GM13976 (cell line): ENCODE data around the gene B3GALT5.

Experiments
- DNase-seq: peaks from one replicate; pipeline ENCODE4 v3.0.0; 2012; ENCODE audit warnings: low spot score
- in situ Hi-C: fragments of 300-500 bp; cut with MboI; formaldehyde crosslinking; loops from one replicate; pipeline ENCODE4 v1.12.0; 2022; ENCODE audit warnings: low sequenced_read_pairs, mixed read lengths, inconsistent platforms; ENCODE audit not compliant: unreplicated experiment
- TF ChIP-seq, protein P1 (sequence below): IDR thresholded peaks from 2 replicates; pipeline ENCODE4 v1.5.1; 2012; ENCODE audit warnings: borderline replicate concordance, mild to moderate bottlenecking; ENCODE audit not compliant: insufficient read depth; ENCODE audit errors: extremely low read depth, missing control alignments, control extremely low read depth

B3GALT5 gene

DNA sequence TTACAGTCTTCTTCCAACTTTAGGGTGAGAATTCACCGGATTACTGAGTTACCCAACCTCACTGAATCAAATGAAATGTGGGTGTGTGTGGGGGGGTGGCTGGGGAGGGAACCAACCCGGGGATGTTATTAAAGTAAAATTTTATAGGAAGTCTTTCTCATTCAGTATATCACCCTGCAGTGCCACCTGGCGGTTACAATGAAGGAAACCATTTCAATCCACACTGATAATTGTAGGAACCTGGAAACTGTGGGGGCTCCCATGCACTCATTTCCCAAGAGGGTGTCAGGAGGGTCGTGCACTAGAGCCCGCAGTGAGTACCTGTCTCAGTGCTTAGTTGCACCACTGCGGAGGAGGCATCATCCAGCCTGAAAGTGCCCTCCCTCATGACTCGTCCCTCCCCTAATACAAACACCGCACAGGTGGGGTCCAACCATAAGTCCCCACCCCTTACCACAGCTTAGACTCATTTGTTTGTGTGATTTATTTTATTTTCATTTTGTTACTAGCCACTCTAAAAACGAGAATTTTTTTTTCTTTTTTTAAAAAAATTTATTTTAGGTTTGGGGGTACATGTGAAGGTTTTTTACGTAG, 103.2 kb downstream of the B3GALT5 start:
- in situ Hi-C loops: no loop called here
- DNase-seq: peak; percentile 16
- TF ChIP-seq, protein P1, sequence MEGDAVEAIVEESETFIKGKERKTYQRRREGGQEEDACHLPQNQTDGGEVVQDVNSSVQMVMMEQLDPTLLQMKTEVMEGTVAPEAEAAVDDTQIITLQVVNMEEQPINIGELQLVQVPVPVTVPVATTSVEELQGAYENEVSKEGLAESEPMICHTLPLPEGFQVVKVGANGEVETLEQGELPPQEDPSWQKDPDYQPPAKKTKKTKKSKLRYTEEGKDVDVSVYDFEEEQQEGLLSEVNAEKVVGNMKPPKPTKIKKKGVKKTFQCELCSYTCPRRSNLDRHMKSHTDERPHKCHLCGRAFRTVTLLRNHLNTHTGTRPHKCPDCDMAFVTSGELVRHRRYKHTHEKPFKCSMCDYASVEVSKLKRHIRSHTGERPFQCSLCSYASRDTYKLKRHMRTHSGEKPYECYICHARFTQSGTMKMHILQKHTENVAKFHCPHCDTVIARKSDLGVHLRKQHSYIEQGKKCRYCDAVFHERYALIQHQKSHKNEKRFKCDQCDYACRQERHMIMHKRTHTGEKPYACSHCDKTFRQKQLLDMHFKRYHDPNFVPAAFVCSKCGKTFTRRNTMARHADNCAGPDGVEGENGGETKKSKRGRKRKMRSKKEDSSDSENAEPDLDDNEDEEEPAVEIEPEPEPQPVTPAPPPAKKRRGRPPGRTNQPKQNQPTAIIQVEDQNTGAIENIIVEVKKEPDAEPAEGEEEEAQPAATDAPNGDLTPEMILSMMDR: no peak

DNA sequence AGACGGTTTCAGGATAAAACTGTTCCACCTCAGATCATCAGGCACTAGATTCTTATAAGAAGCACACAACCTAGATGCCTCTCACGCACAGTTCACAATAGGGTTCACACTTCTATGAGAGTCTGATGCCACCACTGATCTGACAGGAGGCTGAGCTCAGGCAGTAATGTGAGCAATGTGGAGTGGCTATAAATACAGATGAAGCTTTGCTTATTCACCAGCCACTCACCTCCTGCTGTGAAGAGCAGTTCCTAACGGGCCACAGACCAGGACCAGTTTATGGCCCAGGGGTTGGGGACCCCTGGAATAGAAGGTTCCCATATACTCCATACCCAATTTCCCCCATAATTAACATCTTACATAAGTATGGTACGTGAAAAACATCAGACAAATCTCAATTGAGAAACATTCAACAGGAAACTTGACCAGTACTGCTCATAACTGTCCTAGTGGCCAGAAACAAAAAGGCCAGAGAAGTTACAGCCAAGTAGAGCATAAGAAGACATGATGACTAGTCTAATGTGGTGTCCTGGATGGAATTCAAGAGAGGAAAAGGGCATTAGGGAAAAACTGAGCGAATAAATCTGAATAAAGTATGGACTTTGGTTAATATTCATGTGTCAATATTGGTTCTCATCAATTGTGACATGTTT, 107.5 kb downstream of the B3GALT5 start:
- TF ChIP-seq, protein P1: no peak
- no peak for DNase-seq
- in situ Hi-C loops: loop anchor here (10.0 kb wide), 1 partner anchor 195 kb away; no protein-coding TSS in a partner anchor

DNA sequence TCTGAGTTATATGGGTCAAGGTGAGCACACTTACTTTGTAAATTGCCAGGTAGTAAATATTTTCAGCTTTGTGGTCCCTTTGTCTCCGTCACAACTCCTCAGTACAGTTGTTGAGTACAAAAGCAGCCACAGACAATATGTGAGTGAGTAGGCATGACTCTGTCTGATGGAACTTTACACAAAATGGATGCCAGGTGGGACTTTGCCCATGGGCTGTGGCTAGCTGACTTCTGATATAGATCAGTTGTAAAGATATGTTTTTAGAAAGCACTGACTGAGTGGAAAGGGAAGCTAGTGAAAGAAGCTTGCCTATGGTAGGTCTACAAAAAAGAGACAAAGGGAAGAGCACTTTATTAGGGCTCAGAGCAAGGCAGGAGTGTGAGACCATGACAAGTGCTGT, 109.1 kb downstream of the B3GALT5 start:
- TF ChIP-seq, protein P1: no peak
- no peak for DNase-seq
- in situ Hi-C loops: loop anchor here (10.0 kb wide), 1 partner anchor 197 kb away; no protein-coding TSS in a partner anchor
